LNCaP clone FGC (cell line): ENCODE results near the gene ITGAD.

Experiments used
- DNase-seq: peaks from one replicate; pipeline ENCODE4 v3.0.0-alpha.2; 2011; ENCODE audit warnings: low read depth
- H3K4me3 ChIP-seq: 2 replicates; pipeline ENCODE4 v1.5.1; 2011; ENCODE audit warnings: mild to moderate bottlenecking, low read depth, low read length, control low read depth
- TF ChIP-seq, protein P1 (sequence below): IDR thresholded peaks from 2 replicates; pipeline ENCODE4 v1.5.1; 2012; ENCODE audit warnings: mild to moderate bottlenecking; ENCODE audit not compliant: control insufficient read depth, insufficient read depth; ENCODE audit errors: extremely low read depth

The ITGAD gene

DNA sequence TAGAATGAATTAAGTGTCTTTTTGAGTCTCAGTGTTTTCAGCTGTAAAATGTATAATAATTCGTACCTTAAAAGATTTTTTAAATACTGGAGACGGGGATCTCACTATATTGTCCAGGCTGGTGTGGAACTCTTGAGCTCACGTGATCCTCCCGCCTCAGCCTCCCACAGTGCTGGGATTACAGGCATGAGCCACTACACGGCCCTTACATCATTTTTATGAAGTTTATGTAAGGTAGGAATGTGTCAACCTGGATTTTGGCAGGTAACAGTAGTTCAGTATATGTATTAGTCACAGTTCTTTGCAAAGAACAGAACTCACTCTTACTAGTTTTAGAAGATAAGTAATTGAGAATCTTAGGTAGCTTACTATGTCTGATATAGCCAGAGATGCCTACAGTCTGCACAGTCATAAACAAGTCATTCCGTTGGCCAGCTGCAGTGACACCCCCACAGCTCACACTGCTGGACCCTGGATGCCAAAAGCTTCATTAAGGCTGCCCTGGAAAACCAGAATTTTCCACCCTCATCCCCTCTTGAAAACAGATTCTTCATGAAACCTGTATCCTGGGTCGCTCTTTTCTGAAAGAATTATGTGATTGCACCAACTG is 35.6 kb downstream of the ITGAD start:
- no peak overlapping the region for H3K4me3 ChIP-seq
- TF ChIP-seq, protein P1, sequence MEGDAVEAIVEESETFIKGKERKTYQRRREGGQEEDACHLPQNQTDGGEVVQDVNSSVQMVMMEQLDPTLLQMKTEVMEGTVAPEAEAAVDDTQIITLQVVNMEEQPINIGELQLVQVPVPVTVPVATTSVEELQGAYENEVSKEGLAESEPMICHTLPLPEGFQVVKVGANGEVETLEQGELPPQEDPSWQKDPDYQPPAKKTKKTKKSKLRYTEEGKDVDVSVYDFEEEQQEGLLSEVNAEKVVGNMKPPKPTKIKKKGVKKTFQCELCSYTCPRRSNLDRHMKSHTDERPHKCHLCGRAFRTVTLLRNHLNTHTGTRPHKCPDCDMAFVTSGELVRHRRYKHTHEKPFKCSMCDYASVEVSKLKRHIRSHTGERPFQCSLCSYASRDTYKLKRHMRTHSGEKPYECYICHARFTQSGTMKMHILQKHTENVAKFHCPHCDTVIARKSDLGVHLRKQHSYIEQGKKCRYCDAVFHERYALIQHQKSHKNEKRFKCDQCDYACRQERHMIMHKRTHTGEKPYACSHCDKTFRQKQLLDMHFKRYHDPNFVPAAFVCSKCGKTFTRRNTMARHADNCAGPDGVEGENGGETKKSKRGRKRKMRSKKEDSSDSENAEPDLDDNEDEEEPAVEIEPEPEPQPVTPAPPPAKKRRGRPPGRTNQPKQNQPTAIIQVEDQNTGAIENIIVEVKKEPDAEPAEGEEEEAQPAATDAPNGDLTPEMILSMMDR: no peak
- no peak for DNase-seq

DNA sequence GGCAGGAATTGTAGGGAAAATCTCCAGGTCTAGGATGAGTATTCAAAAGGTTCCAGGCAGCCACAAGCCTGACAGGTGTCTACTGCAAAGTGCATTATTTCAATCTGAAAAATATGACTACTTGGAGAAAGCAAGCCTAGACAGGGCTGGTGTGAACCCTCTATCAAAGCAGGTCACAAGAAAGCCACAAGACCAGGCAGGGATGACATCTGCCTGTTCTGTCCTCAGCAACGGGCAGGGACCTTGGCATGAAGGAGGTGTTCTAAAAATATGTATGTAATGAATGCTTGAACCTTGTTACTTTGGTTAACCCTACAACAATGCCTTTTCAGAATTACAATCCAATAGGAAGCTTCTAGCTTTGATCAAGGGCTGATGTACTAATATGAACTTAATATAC is 36.2 kb downstream of the ITGAD start:
- no peak overlapping the region for H3K4me3 ChIP-seq
- no peak for DNase-seq
- TF ChIP-seq, protein P1: no peak

DNA sequence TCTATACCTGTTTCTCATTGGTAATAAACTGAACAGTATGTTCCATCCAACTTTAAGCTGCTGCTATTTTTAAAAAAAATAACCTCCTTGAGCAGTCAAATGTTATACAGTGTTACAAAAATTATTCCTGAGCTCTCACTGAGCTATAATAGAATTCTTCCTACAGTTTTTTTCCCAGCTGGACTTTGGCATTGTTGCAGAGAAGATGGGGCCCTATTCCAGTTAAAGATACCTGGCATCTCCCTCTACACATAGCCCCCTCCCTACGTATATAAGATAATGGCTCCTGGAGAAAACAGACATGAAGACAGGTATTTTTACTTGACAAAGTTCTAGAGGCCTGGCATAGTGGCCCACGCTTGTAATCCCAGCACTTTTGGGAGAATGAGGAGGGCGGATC is 36.7 kb downstream of the ITGAD start:
- TF ChIP-seq, protein P1: no peak
- no peak overlapping the region for H3K4me3 ChIP-seq
- DNase-seq: no peak

DNA sequence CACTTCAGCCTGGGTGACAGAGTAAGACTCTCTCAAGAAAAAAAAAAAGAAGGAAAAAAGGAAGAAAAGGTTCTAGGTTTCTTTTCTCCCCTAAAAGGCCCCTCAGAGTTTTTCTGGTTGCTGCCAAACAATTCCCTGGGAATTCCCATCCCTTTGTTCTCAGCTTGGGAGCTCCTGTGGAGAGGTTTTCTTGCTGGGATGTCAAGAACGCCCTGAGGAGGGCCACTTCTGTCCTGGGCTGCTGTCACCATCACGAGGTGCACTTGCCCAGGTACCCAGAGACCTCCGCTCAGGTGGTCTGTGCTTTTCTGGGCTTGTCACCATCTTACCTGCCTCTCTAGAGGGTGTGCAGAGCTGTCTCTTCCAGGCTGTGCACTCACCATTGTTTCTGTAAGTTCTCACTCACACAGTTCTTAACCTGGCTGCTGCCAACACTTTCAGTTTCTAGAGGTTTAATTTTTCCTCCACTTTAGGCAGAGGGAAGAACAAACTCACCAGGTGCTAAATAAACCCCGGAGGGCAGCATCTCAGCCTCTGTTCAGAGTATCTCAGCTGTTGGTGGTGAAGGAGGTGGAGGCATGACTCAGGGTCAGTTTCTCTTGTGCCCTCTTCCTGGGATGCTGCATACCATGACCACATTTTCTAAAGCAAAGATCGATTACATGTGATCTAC is 37.4 kb downstream of the ITGAD start:
- no peak overlapping the region for H3K4me3 ChIP-seq
- TF ChIP-seq, protein P1: no peak
- no peak for DNase-seq

DNA sequence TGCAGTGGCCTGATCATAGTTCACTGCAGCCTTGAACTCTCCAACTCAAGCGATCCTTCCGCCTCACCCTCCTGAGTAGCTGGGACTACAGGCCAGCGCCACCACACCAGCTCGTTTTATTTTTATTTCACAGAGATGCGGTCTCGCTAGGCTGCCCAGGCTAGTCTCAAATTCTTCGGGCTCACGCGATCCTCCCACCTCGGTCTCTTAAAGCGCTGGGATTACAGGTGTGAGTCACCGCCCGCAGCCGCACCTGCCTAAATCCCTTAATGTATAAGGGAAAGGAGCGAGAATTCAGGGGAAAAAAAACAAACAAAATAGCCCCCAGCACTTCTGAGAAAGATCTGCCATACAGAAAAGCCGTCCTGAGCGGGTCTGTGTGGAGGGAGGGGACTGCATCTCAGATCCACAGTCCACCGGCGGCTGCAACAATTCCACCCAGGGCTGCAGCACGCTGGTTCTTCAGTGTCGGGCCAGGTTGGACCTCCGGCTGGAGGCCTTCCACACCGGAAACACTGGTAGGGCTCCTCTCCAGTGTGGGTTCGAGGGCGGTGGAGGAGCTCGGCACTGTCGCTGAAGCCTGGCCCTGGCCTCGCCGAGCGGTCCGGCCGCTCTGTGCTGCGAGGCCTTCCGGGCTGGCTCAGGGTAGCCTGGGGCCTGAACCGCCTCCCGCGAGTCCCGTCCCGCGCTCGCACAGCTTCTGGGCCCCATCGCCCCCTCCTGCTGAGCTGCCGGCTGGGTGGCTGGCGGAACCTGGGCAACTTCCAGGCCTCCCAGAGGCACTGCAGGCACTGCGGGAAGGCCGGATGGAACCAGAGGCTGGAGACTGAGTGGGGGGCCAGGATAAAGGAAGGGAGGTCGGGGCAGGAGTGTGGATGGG is 42.4 kb downstream of the ITGAD start:
- no peak overlapping the region for H3K4me3 ChIP-seq
- TF ChIP-seq, protein P1: no peak
- DNase-seq: no peak

DNA sequence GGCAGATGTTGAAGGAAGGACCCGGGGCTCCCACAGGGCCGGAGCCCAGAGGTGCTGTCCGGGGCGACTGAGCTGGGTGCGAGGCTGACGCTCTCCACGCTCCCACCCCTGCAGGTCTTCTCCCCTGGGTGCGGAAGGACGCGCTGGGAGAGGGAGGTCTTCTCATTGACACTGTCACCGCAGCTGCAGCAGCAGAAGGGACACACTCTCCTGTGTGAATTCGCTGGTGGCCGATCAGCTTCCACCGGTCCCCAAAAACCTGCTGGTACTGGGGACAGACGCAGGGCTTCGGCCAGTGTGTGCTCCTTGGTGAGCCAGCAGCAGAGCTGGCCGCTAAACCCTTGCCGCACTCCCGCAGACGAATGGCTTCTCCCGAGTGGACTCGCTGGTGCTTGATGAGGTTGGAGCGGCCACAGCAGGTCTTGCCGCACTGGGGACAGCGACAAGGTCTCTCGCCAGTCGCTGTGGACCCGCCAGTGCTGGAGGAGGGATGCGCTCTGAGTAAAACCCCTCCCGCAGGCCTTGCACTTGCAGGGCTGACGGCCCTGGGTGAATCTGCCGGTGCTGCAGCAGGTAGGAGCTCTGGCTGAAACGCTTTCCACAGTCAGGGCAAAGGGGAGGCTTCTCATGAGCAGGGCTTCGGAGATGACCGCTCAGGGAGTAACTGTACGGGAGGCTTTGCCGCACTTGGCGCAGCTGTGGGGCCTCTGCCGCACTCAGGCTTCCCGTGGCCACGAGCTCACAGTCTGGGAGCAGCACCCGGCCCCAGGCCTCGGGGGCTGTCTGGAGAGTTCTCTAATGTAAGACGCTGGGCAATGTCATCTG is 43.3 kb downstream of the ITGAD start:
- H3K4me3 ChIP-seq: no peak overlapping the region
- DNase-seq: no peak
- TF ChIP-seq, protein P1: no peak
